DOHH2 (cell line): ENCODE results near the gene AUTS2.
A peak's percentile ranks its signal among the peaks of the same experiment; 100 is the strongest.

Experiments used
- H3F3A ChIP-seq: fragments of 200-600 bp; sonication (generic), shearing (Covaris generic); 2 replicates; pipeline ENCODE4 v1.6.0; 2016; ENCODE audit warnings: antibody characterized with exemption, mild to moderate bottlenecking; ENCODE audit not compliant: control insufficient read depth, insufficient read depth
- H3K27ac ChIP-seq: fragments of 200-600 bp; sonication (generic); 2 replicates; pipeline ENCODE4 v1.5.1; 2014; ENCODE audit warnings: low read depth, mild to moderate bottlenecking, low read length, moderate library complexity
- H3K27me3 ChIP-seq: fragments of 200-600 bp; sonication (generic); 2 replicates; pipeline ENCODE4 v1.6.1; 2014; ENCODE audit warnings: mild to moderate bottlenecking, low read length, mixed read lengths; ENCODE audit not compliant: control insufficient read depth
- H3K36me3 ChIP-seq: fragments of 200-600 bp; sonication (generic); 2 replicates; pipeline ENCODE4 v1.6.1; 2014; ENCODE audit warnings: mild to moderate bottlenecking, low read length, moderate library complexity, mixed read lengths; ENCODE audit not compliant: control insufficient read depth
- H3K4me1 ChIP-seq: fragments of 200-600 bp; sonication (generic); 2 replicates; pipeline ENCODE4 v1.6.1; 2014; ENCODE audit warnings: mild to moderate bottlenecking, low read length, mixed read lengths; ENCODE audit not compliant: control insufficient read depth
- H3K4me2 ChIP-seq: fragments of 200-600 bp; sonication (generic); 2 replicates; pipeline ENCODE4 v1.6.0; 2014; ENCODE audit warnings: mild to moderate bottlenecking, low read length, moderate library complexity
- H3K4me3 ChIP-seq: fragments of 200-600 bp; sonication (generic); 2 replicates; pipeline ENCODE4 v1.5.1; 2014; ENCODE audit warnings: mild to moderate bottlenecking, low read length, mixed read lengths
- H3K79me2 ChIP-seq: fragments of 200-600 bp; sonication (generic); 2 replicates; pipeline ENCODE4 v1.6.1; 2014; ENCODE audit warnings: mild to moderate bottlenecking, low read length, mixed read lengths; ENCODE audit not compliant: control insufficient read depth
- H3K9me2 ChIP-seq: fragments of 200-600 bp; sonication (generic); replicated peaks from 2 replicates; pipeline ENCODE4 v1.6.1; 2014; ENCODE audit warnings: mild to moderate bottlenecking, low read length, mixed read lengths; ENCODE audit not compliant: control insufficient read depth
- H3K9me3 ChIP-seq: fragments of 200-600 bp; sonication (generic); 2 replicates; pipeline ENCODE4 v1.6.1; 2014; ENCODE audit warnings: antibody characterized with exemption, low read length, mixed read lengths; ENCODE audit not compliant: control insufficient read depth, insufficient read depth
- H4K20me1 ChIP-seq: fragments of 200-600 bp; sonication (generic); 2 replicates; pipeline ENCODE4 v1.6.0; 2014; ENCODE audit warnings: low read depth, mild to moderate bottlenecking, antibody characterized with exemption, low read length, moderate library complexity; ENCODE audit not compliant: control insufficient read depth, insufficient read depth
- EZH2phosphoT487 ChIP-seq: fragments of 200-600 bp; sonication (generic); IDR thresholded peaks from 2 replicates; pipeline ENCODE4 v1.6.1; 2017; ENCODE audit warnings: borderline replicate concordance, mild to moderate bottlenecking, antibody characterized with exemption, low read length, moderate library complexity, mixed read lengths
- TF ChIP-seq, protein P1 (sequence below): fragments of 200-600 bp; sonication (generic); IDR thresholded peaks from one replicate; pipeline ENCODE4 v1.5.1; 2014; ENCODE audit warnings: antibody characterized with exemption, mild to moderate bottlenecking, low read depth, low read length; ENCODE audit not compliant: poor library complexity, severe bottlenecking

The AUTS2 gene

DNA sequence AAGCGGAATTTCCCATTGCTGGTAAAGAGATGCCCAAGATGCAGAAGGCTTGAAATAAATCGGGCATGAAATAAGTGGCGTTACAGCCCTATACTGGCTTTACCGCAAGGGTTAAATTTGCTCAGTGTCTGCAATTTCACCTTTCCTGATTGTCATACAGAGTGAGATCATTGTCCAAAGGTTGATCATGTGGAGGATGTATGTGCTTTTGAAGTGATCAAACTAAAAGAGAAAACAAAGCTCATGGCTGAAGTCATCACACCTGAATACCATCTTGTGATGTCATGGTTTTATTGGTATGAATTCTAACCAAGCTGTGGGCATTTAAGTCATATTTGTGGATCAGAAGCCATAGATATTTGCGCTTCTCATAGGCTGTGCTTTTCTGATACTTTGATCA lies 635.5 kb downstream of the AUTS2 start:
- no peaks in the 10 kb centered on the region for H4K20me1 ChIP-seq
- no peak for TF ChIP-seq EZH2phosphoT487
- TF ChIP-seq, protein P1, sequence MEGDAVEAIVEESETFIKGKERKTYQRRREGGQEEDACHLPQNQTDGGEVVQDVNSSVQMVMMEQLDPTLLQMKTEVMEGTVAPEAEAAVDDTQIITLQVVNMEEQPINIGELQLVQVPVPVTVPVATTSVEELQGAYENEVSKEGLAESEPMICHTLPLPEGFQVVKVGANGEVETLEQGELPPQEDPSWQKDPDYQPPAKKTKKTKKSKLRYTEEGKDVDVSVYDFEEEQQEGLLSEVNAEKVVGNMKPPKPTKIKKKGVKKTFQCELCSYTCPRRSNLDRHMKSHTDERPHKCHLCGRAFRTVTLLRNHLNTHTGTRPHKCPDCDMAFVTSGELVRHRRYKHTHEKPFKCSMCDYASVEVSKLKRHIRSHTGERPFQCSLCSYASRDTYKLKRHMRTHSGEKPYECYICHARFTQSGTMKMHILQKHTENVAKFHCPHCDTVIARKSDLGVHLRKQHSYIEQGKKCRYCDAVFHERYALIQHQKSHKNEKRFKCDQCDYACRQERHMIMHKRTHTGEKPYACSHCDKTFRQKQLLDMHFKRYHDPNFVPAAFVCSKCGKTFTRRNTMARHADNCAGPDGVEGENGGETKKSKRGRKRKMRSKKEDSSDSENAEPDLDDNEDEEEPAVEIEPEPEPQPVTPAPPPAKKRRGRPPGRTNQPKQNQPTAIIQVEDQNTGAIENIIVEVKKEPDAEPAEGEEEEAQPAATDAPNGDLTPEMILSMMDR, result no peak

DNA sequence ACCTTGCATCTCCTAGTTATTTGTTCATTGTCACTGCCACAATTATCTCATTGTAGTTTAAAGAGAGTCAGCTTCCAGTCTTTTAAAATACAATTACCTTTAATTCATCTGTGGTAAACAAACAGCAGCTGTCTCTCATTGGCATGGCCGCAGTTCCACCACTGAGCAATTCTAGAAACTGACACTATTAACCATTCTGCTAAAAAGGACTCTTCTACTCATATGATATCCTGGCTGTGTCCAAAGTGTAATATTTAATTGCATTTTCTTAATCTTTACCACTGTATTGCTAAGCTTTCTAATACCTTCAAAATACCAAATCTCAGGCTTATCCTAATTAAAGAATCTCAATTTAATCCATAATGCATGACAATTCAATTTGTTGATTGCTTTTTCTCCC lies 639.0 kb downstream of the AUTS2 start:
- Histone ChIP-seq H3K36me3 (no peaks in the 10 kb centered on the region), H3F3A (peaks cover 4% of the 10 kb centered on the region), H3K27me3 (no peaks in the 10 kb centered on the region), H4K20me1 (no peaks in the 10 kb centered on the region), H3K4me1 (peaks cover 23% of the 10 kb centered on the region), H3K4me3 (peak overlapping the region; percentile 39), H3K9me3 (no peaks in the 10 kb centered on the region), H3K9me2 (no peaks in the 10 kb centered on the region), H3K27ac (peak overlapping the region; percentile 56), H3K4me2 (peak overlapping the region; percentile 61), H3K79me2 (no peaks in the 10 kb centered on the region)
- TF ChIP-seq, protein P1, result no peak
- no peak for TF ChIP-seq EZH2phosphoT487

More for the DNA sequence above, 635.5 kb downstream of the AUTS2 start:
- H3K36me3 ChIP-seq, result no peaks in the 10 kb centered on the region
- H3K9me3 ChIP-seq, result peaks cover 18% of the 10 kb centered on the region
- H3K4me3 ChIP-seq, result no peak overlapping the region
- peaks cover 4% of the 10 kb centered on the region for H3F3A ChIP-seq
- H3K79me2 ChIP-seq, result no peaks in the 10 kb centered on the region
- no peaks in the 10 kb centered on the region for H3K9me2 ChIP-seq
- H3K27me3 ChIP-seq, result no peaks in the 10 kb centered on the region
- H3K4me1 ChIP-seq, result peaks cover 20% of the 10 kb centered on the region
- no peak overlapping the region for H3K4me2 ChIP-seq
- H3K27ac ChIP-seq, result no peak overlapping the region

- Histone ChIP-seq H3K9me2 (no peaks in the 10 kb centered on the region), H3K36me3 (no peaks in the 10 kb centered on the region), H3K4me2 (peak overlapping the region; percentile 61), H3K27ac (peak overlapping the region; percentile 56), H3K4me1 (peaks cover 23% of the 10 kb centered on the region), H3K4me3 (peak overlapping the region; percentile 39), H4K20me1 (no peaks in the 10 kb centered on the region), H3K79me2 (no peaks in the 10 kb centered on the region), H3F3A (peaks cover 4% of the 10 kb centered on the region), H3K9me3 (no peaks in the 10 kb centered on the region), H3K27me3 (no peaks in the 10 kb centered on the region)
- TF ChIP-seq EZH2phosphoT487, result no peak
- TF ChIP-seq, protein P1, result no peak
Observed at GRCh38 chr7:70237831-70238575, 639.7 kb downstream of the AUTS2 start.
